GM21528 (cell line): ENCODE measurements around the gene MRPL52.
"Not testable (repeated sequence)": the region's sequence is repeated elsewhere in the genome, so short reads cannot be mapped to it uniquely, and the experiment has no call there.

Experiments
- ATAC-seq: cut with Tn5 transposase; IDR thresholded peaks from one replicate; pipeline ENCODE4 v1.9.1; 2021; ENCODE audit warnings: mild to moderate bottlenecking, moderate library complexity; ENCODE audit not compliant: unreplicated experiment, low FRiP score

MRPL52 gene

DNA sequence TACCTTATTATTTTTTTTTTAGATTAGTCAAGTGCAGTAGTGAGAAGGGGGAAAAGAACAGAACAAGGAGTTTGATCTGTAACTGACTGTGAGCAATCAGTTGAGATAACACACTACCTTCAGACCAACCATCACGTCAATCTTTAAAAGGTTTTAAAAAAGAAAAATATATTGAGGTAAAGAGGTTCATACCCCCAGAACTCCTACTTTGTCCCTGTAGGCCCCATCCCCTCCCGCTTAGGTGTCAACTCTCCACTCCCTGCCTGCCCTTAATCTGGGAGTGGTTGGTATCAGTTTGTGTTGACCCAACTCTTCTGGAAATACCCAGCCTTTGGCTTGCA lies 22.9 kb downstream of the MRPL52 start:
- no peak for ATAC-seq

DNA sequence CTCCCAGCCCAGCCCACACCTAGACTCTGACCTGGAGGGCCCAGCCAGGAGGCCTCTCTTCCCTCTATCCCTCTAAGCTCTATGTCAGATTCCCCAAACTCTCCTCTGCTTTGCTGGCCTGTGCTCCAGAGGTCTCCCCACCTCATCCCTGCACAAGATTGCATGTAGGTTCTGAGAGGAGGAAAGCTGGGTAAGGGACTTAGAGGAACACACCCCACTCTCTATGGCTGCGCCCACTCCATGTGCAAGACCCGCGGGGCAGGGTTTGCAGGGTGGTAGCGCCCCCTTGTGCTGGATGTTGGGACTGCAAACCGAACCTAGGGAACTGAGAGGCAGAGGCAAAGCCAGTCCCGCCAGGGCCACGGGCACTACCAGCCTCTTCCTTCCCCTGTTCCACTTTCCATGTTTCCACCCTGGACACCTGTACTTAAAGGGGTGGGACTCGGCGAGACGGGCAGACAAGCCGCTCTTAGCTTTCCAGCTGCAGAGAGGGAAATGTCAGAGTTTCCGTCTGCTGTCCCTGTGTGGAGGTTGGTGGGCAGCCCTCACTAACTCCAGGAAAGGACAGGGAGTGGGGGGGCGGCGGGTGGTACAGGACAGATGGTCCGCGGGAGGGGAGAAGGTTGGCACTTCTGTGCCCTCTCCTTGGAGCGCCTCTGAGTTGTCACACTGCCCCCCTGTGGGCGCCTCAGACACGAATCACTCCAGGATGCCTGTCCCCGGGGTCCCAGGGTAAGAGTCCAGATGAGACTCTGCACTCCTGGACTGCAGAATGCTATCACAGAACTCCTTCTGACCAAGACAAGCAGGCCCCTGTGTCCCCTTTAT lies 23.5 kb downstream of the MRPL52 start:
- ATAC-seq: peak; percentile 64

DNA sequence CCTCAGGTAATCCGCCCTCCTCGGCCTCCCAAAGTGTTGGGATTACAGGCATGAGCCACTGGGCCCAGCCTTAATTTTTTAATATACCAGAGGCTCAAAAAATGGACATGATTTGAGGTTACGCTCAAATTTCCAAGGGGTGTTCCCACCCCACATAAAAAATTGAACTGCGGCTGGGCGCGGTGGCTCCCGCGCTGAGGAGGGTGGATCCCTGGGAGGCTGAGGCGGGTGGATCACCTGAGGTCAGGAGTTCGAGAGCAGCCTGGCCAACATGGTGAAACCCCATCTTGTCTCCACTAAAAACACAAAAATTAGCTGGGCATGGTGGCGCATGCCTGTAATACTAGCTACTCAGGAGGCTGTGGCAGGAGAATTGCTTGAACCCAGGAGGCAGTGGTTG lies 24.6 kb downstream of the MRPL52 start:
- ATAC-seq: not testable (repeated sequence)

DNA sequence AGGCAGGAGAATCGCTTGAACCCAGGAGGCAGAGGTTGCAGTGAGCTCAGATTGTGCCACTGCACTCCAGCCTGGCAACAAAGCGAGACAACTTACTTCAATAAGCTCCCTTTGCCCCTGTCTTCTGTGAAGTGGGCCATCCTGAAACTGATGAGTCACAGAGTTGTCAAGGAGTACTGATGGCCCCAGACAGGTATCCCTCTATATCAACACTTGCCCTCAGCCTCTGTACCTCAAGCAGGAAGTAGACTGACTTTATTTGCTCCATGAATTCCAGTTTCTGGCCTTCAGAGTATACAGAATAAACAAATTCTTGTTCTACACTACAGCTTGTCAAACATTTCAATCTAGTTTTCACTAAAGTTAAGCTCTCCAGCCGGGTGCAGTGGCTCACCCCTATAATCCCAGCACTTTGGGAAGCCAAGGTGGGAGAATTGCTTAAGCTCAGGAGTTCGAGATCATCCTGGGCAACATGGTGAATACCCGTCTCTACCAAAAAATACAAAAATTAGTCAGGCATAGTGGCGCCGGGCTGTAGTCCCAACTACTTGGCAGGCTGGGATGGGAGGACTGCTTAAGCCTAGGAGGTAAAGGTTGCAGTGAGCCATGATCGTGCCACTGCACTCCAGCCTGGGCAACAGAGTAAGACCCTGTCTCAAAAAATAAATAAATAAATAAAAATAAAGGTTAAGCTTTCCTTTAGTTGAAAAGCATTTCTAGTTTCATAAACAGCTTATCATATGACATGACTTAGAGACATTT lies 25.5 kb downstream of the MRPL52 start:
- no peak for ATAC-seq

DNA sequence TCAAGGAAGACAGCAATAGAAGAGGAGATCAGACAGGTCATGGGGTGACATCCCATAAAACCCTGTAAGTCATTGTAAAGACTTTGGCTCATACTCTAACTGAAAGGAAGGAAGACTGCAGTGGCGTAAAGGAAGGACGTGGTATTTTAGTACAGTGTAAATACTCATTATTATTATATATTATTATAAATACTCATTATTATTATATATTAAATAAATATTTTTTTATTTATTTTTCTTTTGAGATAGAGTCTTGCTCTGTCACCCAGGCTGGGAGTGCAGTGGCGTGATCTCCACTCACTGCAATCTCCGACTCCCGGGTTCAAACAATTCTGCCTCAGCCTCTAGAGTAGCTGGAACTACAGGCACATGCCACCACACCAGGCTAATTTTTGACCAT lies 26.7 kb downstream of the MRPL52 start:
- no peak for ATAC-seq

DNA sequence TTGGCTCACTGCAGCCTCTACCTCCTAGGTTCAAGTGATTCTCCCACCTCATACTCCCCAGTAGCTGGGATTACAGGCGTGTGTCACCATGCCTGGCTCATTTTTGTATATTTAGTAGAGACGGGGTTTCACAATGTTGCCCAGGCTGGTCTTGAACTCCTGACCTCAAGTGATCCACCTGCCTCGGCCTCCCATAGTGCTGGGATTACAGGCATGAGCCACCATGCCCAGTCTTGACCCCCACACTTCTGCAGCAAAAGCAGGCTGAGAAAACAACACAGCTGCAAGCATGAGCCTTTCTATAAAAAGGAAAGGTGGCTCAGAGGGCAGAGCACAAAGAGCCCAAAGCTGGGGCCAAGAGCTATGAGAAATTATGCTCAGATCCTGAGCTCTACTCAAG lies 30.7 kb downstream of the MRPL52 start:
- ATAC-seq: not testable (repeated sequence)

DNA sequence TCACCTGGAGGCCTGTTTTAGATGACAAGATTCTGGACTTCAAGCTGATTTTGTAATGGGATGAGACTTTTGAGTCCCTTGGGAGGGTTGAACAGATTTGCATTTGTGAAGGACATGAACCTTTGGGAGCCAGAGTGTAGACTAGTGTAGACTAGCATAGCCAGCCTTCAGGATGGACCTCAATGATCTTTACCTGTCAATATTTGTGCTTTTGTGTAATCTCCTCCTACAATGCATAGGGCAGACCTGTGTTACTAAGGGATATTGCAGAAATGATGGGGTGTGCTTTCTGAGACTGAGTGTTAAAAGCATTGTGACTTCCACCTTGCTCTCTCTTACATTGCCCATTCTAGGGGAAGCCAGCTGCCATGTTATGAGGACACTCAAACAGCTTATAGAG lies 32.0 kb downstream of the MRPL52 start:
- no peak for ATAC-seq

DNA sequence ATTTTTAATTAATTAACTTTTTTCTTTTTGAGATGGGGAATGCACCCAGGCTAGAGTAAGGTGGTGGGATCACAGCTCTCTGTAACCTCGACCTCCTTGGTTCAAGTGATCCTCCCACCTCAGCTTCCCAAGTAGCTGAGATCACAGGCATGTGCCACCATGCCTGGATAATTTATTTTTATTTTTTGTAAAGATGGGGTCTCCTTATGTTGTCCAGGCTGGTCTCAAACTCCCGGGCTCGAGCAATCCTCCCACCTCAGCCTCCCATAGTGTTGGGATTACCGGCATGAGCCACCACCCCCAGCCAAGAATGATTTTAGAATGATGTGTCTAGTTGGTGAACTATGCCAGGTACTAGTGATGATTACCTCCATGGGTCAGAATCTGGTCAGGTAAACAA lies 35.3 kb downstream of the MRPL52 start:
- ATAC-seq: no peak

DNA sequence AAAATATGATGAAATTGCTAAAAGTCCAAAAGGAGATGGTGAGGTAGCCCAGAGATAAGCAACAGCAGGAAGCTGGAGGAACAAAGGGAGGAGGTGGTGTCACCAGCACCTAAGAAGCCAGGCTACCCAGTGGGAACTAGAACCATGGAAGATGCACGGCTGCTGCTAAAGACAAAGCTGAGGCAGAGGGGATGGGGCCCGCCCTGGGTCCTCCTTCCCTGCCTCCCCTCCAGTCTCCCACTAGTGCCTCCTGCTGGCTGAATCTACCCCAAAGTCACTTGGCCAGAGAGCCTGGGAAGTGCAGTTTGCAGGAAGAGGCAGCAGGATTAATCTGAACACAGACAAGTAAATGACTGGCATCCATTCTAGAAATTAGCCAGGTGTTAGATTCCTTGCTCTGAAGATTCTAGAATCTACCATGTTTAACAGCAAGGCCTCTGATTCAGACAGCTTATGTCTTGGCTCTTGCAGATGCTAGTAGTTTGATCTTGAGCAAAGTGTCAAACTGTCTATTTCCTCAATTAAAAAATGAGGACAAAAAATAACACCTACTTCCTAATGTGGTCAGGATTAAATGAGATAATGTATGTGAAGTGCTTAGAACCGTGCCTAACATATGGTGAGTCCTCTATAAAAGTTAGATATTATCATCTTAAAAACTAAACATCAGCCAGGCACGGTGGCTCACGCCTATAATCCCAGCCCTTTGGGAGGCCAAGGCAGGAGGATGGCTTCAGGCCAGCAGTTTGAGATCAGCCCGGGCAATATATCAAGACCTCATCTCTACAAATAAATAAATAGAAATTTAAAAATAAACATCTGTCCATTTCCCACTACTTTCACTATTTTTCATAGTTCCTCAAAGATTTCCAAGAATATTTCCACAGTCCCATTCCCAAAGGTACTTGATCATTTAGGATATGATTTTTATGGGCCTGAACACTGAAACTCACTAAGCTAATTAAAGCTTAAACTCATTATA lies 36.0 kb downstream of the MRPL52 start:
- no peak for ATAC-seq

DNA sequence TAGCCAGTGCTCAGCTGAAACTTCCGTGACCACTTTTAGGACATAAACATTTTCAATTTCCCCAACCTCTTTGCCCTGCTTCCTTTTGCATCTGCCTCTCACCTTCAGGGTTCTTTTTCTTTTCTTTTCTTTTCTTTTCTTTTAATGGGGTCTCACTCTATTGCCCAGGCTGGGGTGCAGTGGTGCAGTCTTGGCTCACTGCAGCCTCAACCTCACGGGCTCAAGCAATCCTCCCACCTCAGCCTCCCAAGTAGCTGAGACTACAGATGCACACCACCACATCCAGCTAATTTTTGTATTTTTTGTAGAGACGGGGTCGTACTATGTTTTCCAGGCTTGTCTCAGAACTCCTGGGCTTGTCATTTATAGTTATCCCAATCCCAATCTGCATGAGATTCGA lies 37.2 kb downstream of the MRPL52 start:
- no peak for ATAC-seq

DNA sequence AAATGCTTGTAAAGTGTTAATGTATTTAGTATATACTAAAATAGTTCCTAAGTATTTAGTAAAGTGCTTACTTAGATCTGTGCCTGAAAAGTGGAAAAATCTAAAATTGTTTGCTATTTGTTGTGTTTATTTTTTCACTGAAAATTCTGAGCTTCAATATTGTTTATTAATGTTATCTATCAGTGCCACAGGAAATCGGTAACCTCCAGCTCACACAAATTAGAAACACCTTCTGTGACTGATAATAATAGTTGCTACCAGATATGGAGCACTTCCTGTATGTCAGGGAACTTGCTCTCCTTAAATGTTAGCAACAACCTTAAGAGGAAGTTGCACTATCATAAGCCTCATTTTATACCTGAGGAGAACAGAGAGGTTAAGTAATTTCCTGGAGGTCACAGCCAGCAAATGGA lies 41.1 kb downstream of the MRPL52 start:
- ATAC-seq: peak; percentile 41

DNA sequence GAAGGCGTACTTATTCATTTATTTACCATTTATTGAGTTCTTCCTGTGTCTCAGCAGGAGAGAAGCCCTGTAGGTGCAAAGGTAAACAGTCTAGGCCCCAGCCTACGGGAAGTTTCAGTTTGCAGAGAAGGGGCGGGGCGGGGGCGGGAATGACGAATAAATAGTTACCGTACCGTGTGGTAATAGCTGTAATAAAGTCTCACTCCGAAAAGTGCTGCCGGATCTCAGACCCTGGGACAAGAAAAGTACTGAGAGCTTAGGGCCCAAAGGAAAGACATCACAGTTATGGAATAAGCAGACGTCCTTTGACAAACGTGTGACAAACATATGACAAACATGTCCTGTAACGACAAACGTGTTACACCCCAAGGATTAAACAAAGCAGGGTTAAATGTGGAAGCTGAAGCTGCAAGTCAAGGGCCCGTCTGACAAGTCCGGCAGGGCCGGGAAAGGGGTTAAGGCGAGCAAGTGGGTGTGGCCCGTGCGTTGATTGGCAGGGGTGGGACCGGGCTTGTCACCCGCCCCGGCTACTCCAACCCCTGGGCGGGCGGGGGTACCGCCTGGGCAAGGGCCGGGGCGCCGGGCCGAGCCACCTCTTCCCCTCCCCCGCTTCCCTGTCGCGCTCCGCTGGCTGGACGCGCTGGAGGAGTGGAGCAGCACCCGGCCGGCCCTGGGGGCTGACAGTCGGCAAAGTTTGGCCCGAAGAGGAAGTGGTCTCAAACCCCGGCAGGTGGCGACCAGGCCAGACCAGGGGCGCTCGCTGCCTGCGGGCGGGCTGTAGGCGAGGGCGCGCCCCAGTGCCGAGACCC lies 41.7 kb downstream of the MRPL52 start, which contains the start of gene LRP10:
Gene LRP10 (plus strand): TSS at position 517 of the 809 bp plus-strand sequence. CDS start 564 bp downstream, outside the sequence.
- ATAC-seq: peak; percentile 80

DNA sequence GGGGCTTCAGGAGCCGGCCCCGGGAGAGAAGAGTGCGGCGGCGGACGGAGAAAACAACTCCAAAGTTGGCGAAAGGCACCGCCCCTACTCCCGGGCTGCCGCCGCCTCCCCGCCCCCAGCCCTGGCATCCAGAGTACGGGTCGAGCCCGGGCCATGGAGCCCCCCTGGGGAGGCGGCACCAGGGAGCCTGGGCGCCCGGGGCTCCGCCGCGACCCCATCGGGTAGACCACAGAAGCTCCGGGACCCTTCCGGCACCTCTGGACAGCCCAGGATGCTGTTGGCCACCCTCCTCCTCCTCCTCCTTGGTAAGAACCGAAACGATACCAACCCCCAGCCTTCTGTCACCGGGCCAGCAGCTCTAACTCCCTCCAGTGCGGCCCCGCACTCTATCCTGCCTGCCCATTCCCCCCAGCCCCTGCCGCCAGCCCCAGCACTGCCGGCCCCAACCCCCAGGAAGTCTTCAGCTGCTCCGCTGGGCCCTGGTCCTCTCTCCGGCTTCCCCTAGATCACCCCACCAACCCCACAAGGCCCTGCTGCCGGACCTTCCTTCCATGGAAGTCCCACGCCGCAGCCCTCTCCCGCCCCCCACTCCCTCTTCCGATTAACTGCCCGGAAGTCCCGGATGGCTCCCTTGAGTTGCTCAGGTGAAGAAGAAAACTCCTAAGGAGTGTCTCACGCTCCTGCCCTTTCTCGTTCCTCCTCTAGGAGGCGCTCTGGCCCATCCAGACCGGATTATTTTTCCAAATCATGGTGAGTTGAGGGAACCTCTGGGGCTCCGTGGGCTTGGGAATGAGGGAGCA lies 42.5 kb downstream of the MRPL52 start:
- ATAC-seq: peak; percentile 14

DNA sequence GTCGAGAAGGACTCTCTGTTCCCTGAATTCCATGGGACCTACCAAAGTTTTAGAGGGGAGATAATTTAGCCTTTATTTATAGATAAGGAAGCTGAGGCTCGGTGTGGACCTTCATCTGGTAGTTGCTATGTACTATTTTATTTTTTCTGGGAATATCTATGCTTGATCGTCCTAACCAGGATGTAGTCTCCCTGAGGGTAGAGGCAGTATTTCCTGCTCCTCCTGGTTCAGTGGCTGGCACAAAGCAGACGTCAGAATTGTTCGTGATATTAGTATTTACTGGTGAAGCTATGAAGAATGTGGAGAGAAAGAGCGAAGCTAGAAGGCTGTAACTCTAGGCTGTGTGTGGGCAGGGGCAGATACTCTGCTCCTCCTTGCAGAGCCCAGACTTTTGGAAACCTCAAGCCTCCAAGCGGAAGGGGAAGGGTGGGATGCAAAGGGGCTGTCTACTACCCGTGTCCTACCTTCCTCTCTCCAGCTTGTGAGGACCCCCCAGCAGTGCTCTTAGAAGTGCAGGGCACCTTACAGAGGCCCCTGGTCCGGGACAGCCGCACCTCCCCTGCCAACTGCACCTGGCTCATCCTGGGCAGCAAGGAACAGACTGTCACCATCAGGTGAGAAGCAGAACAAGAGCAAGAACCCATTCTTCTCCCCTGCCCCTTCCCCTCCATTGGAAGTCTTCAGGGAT lies 43.3 kb downstream of the MRPL52 start:
- ATAC-seq: no peak

DNA sequence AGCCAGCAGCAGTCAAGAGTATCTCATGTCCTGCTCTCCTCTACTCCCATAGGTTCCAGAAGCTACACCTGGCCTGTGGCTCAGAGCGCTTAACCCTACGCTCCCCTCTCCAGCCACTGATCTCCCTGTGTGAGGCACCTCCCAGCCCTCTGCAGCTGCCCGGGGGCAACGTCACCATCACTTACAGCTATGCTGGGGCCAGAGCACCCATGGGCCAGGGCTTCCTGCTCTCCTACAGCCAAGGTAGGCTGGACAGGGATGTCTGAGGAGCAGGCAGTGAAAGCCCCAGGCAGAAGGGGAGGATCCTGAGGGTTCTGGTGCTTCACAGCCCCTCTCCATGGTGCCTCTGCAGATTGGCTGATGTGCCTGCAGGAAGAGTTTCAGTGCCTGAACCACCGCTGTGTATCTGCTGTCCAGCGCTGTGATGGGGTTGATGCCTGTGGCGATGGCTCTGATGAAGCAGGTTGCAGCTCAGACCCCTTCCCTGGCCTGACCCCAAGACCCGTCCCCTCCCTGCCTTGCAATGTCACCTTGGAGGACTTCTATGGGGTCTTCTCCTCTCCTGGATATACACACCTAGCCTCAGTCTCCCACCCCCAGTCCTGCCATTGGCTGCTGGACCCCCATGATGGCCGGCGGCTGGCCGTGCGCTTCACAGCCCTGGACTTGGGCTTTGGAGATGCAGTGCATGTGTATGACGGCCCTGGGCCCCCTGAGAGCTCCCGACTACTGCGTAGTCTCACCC lies 45.5 kb downstream of the MRPL52 start:
- no peak for ATAC-seq

DNA sequence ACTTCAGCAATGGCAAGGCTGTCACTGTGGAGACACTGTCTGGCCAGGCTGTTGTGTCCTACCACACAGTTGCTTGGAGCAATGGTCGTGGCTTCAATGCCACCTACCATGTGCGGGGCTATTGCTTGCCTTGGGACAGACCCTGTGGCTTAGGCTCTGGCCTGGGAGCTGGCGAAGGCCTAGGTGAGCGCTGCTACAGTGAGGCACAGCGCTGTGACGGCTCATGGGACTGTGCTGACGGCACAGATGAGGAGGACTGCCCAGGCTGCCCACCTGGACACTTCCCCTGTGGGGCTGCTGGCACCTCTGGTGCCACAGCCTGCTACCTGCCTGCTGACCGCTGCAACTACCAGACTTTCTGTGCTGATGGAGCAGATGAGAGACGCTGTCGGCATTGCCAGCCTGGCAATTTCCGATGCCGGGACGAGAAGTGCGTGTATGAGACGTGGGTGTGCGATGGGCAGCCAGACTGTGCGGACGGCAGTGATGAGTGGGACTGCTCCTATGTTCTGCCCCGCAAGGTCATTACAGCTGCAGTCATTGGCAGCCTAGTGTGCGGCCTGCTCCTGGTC lies 46.1 kb downstream of the MRPL52 start:
- ATAC-seq: no peak

DNA sequence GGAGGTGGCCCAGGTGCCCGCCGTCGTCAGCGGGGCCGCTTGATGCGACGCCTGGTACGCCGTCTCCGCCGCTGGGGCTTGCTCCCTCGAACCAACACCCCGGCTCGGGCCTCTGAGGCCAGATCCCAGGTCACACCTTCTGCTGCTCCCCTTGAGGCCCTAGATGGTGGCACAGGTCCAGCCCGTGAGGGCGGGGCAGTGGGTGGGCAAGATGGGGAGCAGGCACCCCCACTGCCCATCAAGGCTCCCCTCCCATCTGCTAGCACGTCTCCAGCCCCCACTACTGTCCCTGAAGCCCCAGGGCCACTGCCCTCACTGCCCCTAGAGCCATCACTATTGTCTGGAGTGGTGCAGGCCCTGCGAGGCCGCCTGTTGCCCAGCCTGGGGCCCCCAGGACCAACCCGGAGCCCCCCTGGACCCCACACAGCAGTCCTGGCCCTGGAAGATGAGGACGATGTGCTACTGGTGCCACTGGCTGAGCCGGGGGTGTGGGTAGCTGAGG lies 47.4 kb downstream of the MRPL52 start:
- no peak for ATAC-seq
